ENCODE results near the gene KDM5B. TPM values are rescaled to one million over a fixed set of nuclear protein-coding genes. Genes with fewer than 3 reads are reported as not detected.

KDM5B gene
- total and polyA plus RNA-seq, 2 of the 8 experiments (the other 6 are each of a cell fraction or from before 2014, with no cell fraction given): 73.3 to 210 TPM

- TF ChIP-seq CHD7 (IDR thresholded peaks at IDR 0.05; ENCODE audit: insufficient replicate concordance, low read length) (no peak), CHD2 (IDR thresholded peaks at IDR 0.05; ENCODE audit: low read length) (no peak)
These were observed 46.2 kb downstream of the KDM5B start (continued) for GRCh38 chr1:202762019-202762418.

All from H1 (cell line).